ENCODE measurements around the gene PDGFRB.

GRCh38 chr5:150189728-150190502 is 34.3 kb upstream of the PDGFRB start, which contains the start of gene SLC6A7:
- TF ChIP-seq CTCF (IDR thresholded peaks at IDR 0.05 in 2 of 3, conservative IDR thresholded peaks at IDR 0.05 in 1 of 3; ENCODE audit: borderline replicate concordance in 1 of 3, insufficient read depth in 1 of 3, low read depth in 2 of 3, low read length in 2 of 3) (no peak), REST (IDR thresholded peaks at IDR 0.05; ENCODE audit: low read depth) (no peak), SP1 (IDR thresholded peaks at IDR 0.05; ENCODE audit: low read depth) (no peak), CEBPB (IDR thresholded peaks at IDR 0.05; ENCODE audit: low read depth) (no peak), RAD21 (IDR thresholded peaks at IDR 0.05; ENCODE audit: low read depth) (no peak), SIN3A (IDR thresholded peaks at IDR 0.05; ENCODE audit: low read depth) (no peak), POLR2AphosphoS5 (IDR thresholded peaks at IDR 0.05; ENCODE audit: low read depth, low read length) (no peak), ZFX (IDR thresholded peaks at IDR 0.05) (no peak), SRF (IDR thresholded peaks at IDR 0.05; ENCODE audit: low read depth) (no peak), POLR2A (IDR thresholded peaks at IDR 0.05; ENCODE audit: borderline replicate concordance, extremely low read depth, insufficient read depth, insufficient read length) (no peak), FOSL1 (IDR thresholded peaks at IDR 0.05; ENCODE audit: low read depth) (no peak), EZH2 (IDR thresholded peaks at IDR 0.05) (no peak), ZNF274 (IDR thresholded peaks at IDR 0.05; ENCODE audit: low read depth, low read length) (no peak)

Measured in HCT116 (cell line).